Hepatic stellate cell (primary cell): ENCODE measurements around the gene BBS1.
"Not testable (repeated sequence)": the region's sequence is repeated elsewhere in the genome, so short reads cannot be mapped to it uniquely, and the experiment has no call there.

ENCODE experiments used
- DNase-seq: peaks from one replicate; pipeline ENCODE4 v3.0.0; 2011; ENCODE audit warnings: low spot score

BBS1 gene

DNA sequence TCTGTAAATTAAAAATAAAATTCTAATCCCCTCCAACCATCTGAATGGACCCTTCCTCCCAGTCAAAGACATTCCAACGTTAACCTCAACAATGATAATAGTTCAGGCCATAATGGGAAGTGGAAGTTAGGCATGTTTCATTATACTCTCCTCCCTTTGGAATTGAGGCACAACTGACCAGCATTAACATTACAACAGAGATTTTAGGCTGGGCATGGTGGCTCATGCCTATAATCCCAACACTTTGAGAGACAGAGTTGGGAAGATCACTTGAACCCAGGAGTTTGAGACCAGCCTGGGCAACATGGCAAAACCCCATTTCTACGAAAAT is 60.4 kb downstream of the BBS1 start:
- no peak for DNase-seq

DNA sequence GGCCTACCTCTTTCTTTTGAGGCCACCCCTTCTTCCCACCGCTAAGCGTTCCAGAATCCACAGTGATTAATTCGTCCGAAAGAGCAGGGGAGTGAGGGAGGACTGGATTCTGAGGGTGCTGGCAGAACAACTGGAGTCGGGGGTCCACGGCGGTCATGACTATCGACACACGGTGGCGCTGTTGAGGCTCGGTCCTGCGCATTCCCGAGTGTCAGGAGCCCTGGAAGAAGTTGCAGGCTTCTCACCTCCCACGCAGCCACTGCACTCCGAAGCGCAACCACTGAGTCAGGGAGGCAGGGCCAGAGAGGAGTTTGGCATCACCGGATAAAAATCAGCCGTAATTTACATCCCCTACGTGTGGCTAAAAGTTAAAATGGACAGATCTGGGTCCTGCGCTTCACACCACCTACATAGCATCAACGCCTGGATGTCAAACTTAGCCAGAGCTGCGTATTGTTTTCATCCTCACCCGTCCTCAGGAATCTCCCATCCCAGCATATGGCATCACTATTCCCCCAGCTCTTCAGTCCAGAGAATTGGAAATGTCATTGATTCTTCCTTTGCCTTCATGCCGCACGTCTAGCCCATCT is 68.7 kb downstream of the BBS1 start:
- peak; percentile 88 for DNase-seq

DNA sequence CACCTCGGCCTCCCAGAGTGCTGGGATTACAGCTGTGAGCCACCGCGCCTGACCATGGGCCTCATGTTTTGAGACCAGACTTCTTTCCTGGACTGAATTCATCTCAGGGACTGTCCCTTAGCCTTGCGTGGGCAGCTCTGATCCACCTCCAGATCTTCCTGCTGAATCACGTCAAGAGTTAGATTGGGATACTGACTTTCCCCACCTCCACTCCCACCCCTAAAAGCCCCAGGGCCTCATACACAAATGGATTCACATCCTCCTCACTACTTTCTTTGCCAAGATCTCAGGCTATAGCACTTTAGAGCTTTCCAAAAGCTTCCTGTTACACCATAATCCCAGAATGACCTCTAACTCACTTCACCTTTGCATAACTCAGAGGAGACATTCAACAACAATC is 70.4 kb downstream of the BBS1 start:
- no peak for DNase-seq

DNA sequence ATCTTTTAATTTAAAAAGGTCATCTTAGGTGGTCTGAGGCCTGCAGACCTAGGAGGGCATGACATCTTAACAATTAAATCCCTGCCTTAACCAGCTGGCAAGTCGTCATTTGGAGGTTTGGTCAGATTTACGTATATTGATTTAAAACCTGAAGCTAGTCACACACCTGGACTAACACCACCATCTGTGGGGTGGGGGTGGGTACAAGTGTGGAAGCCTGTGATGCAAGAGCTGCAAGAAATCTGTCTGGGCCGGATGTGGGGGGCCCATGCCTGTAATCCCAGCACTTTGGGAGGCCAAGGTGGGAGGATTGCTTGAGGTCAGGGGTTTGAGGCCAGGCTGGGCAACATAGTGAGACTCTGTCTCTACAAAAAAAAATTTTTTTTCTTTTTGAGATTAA is 70.8 kb downstream of the BBS1 start:
- no peak for DNase-seq

DNA sequence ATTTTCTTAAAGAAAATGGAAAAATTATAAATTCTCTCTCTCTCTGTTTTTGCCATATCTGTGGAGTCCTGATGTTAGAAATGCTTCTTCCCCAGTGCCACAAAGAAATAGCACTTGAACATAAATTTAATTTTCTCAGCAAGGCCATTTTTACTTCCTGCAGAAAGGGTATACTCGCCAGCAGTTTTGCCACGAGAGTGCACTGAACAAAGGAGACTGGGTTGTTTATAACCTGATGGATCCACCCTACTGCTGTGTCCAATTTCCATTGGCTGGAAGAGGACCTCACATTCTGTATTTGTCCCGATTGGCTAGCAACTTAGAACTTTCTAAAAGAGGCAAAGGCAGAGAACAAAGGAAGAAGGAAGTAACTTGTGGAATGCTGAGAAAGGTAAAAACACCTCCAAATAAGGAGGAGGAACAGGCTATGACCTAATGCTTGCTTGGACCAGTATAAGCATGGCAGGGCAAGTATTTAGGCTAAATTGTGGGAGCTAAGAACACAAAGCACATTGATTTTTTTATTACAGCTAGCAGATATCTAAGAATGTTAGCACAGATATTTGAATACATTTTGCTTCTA is 72.2 kb downstream of the BBS1 start:
- not testable (repeated sequence) for DNase-seq
